ENCODE results near the gene DPP7.

DNA sequence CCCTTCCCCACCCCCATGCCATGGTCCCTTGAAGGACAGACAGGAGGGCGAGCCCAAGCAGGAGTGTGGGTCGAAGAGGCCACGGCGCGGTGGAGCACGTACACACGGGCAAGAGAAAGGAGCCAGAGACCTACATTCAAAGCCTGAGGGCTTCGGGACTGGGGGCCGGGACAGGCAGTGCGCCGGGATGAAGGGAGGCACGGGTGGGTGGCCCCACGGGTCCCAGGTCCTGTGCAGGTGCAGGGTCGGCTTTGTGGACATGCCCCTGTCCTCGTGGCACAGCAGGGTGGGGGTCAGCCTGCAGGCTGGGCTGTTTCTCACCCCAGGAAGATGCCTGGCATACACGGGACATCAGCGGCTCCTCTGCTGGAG, 45.5 kb upstream of the DPP7 start:
- TF ChIP-seq CTCF (conservative IDR thresholded peaks at IDR 0.05; ENCODE audit: low read length) (no peak), EZH2phosphoT487 (IDR thresholded peaks at IDR 0.05; ENCODE audit: borderline replicate concordance, low read depth, low read length) (no peak)

Measured in OCI-LY7 (cell line).